Subcutaneous adipose tissue (tissue), 4 donors: ENCODE results near the gene GAMT. TPM values are rescaled to one million over a fixed set of nuclear protein-coding genes. Genes with fewer than 3 reads are reported as not detected.

ENCODE experiments used
- total RNA-seq, 4 donors: library from RNA; depleted of rRNA; stranded (reverse); fragments of >200 nt; gene quantifications; one replicate each; pipeline ENCODE4 v1.1.0, GENCODE V29; 2016
- TF ChIP-seq, protein P1 (sequence below): fragments of 450-650 bp; IDR thresholded peaks from one replicate; pipeline ENCODE4 v1.5.1; 2016; ENCODE audit warnings: low read depth, mild to moderate bottlenecking, control low read depth, antibody characterized with exemption, moderate library complexity

Gene GAMT
- total RNA-seq, 4 donors from 2014 or later, result 4.2 to 29.3 (median 17.2) TPM

DNA sequence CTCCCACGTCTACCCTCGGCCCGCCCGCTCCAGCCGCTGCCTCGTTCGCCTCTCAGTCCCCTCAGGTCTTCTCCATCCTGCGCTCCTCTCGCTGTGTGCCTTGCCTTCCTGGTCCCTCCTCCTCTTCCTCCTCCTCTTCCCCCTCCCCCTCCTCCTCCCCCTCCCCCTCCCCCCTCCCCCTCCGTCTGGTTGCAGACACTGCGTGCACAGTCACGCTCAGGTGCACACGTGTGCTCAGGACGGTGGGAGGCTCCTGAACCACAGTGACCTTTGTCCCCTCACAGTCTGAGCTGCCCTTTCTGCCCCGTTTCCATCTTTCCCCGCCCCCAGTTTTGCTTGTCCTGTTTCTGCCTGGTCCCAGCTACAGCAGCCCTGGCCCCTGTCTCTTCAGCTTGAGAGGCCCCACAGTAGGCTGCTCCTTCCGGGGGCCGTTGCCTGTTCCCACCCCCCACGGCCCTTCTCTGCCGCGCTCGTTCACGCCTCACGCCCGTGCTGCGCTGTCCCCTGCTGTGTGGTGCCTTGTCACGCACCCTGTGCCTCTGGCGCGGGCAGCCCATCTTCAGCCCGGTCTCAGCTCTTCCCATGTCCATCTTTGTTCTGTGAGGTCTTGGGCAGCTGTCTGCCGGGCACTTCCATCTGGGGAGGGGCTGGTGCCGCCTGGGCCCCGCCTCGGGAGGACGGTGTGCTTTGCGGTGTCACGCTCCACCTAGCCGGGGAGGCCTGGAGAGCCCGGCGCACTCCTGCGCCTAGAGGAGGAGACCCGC is 23.0 kb upstream of the GAMT start:
- TF ChIP-seq, protein P1, sequence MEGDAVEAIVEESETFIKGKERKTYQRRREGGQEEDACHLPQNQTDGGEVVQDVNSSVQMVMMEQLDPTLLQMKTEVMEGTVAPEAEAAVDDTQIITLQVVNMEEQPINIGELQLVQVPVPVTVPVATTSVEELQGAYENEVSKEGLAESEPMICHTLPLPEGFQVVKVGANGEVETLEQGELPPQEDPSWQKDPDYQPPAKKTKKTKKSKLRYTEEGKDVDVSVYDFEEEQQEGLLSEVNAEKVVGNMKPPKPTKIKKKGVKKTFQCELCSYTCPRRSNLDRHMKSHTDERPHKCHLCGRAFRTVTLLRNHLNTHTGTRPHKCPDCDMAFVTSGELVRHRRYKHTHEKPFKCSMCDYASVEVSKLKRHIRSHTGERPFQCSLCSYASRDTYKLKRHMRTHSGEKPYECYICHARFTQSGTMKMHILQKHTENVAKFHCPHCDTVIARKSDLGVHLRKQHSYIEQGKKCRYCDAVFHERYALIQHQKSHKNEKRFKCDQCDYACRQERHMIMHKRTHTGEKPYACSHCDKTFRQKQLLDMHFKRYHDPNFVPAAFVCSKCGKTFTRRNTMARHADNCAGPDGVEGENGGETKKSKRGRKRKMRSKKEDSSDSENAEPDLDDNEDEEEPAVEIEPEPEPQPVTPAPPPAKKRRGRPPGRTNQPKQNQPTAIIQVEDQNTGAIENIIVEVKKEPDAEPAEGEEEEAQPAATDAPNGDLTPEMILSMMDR, result no peak

GRCh38 chr19:1423436-1424191 is 22.3 kb upstream of the GAMT start:
- TF ChIP-seq, protein P1, result no peak

- TF ChIP-seq, protein P1, result no peak
Observed at GRCh38 chr19:1422943-1423342, 21.6 kb upstream of the GAMT start.

- TF ChIP-seq, protein P1, result no peak
Observed at GRCh38 chr19:1422360-1422759, 21.0 kb upstream of the GAMT start.

GRCh38 chr19:1421958-1422305 is 20.6 kb upstream of the GAMT start:
- TF ChIP-seq, protein P1, result no peak

GRCh38 chr19:1421218-1421957 is 20.0 kb upstream of the GAMT start:
- TF ChIP-seq, protein P1, result no peak

GRCh38 chr19:1420590-1420989 is 19.2 kb upstream of the GAMT start:
- TF ChIP-seq, protein P1, result no peak
